IMR-90 (cell line): Measurements from ENCODE around the gene COX4I1. TPM values are rescaled to one million over a fixed set of nuclear protein-coding genes. Genes with fewer than 3 reads are reported as not detected.

Experiments used
- ATAC-seq: fragments of 200-7000 bp; cut with Tn5 transposase; 2 replicates; pipeline ENCODE4 v1.9.1; 2020; ENCODE audit warnings: low read depth, mild to moderate bottlenecking, moderate library complexity
- BruUV-seq: library from RNA; stranded (reverse); fragments of 400-500 nt; replicated peaks from 2 replicates; lab custom pipeline; 2021; lab: Mats Ljungman, UMichigan
- CTCF ChIA-PET: fragments of 300-600 bp; formaldehyde crosslinking; extraction: SDS; loops from one replicate; lab custom pipeline; 2021; ENCODE audit warnings: antibody characterized with exemption; lab: Yijun Ruan, JAX
- POLR2A ChIA-PET: fragments of 300-600 bp; sonication (Branson Sonifier 250); formaldehyde crosslinking; loops from one replicate; lab custom pipeline; 2022; ENCODE audit warnings: antibody characterized with exemption; ENCODE audit not compliant: unreplicated experiment; lab: Charles Lee
- DNase-seq: peaks from one replicate; pipeline ENCODE4 v3.0.0; 2013
- H2AFZ ChIP-seq: replicated peaks from 2 replicates; pipeline ENCODE3; 2013; ENCODE audit warnings: low read length, mild to moderate bottlenecking; ENCODE audit not compliant: poor library complexity
- H2AK5ac ChIP-seq: 2 replicates; pipeline ENCODE4 v1.6.1; 2013; ENCODE audit warnings: low read depth, low read length, inconsistent platforms
- H2AK9ac ChIP-seq: replicated peaks from 2 replicates; pipeline ENCODE3; 2013; ENCODE audit warnings: mild to moderate bottlenecking, low read depth, low read length, moderate library complexity; ENCODE audit not compliant: poor library complexity
- H2BK120ac ChIP-seq: 2 replicates; pipeline ENCODE4 v1.6.1; 2013; ENCODE audit warnings: low read depth, low read length, inconsistent platforms
- H2BK15ac ChIP-seq: 3 replicates; pipeline ENCODE4 v1.6.1; 2013; ENCODE audit warnings: low read depth, low read length, inconsistent platforms
- H2BK20ac ChIP-seq: 2 replicates; pipeline ENCODE4 v1.6.1; 2013; ENCODE audit warnings: low read depth, mild to moderate bottlenecking, inconsistent platforms, low read length, moderate library complexity
- H2BK5ac ChIP-seq: 2 replicates; pipeline ENCODE4 v1.6.1; 2013; ENCODE audit warnings: mild to moderate bottlenecking, low read depth, low read length, inconsistent platforms; ENCODE audit not compliant: poor library complexity, severe bottlenecking
- H3K14ac ChIP-seq: replicated peaks from 2 replicates; pipeline ENCODE4 v1.6.1; 2013; ENCODE audit warnings: low read depth, low read length, inconsistent platforms
- H3K18ac ChIP-seq: 2 replicates; pipeline ENCODE4 v1.6.1; 2013; ENCODE audit warnings: low read depth, low read length, control low read depth
- H3K23ac ChIP-seq: 2 replicates; pipeline ENCODE4 v1.6.1; 2013; ENCODE audit warnings: low read depth, low read length, inconsistent platforms
- H3K27ac ChIP-seq: 2 replicates; pipeline ENCODE4 v1.5.1; 2013; ENCODE audit warnings: mild to moderate bottlenecking, control low read depth, low read length; ENCODE audit not compliant: insufficient read depth
- H3K27me3 ChIP-seq: 2 replicates; pipeline ENCODE4 v1.6.1; 2013; ENCODE audit warnings: low read length; ENCODE audit not compliant: control insufficient read depth, insufficient read depth
- H3K36me3 ChIP-seq: 2 replicates; pipeline ENCODE4 v1.6.1; 2013; ENCODE audit warnings: low read length, mixed read lengths; ENCODE audit not compliant: control insufficient read depth, insufficient read depth
- H3K4ac ChIP-seq: 2 replicates; pipeline ENCODE4 v1.6.1; 2013; ENCODE audit warnings: low read depth, low read length, inconsistent platforms
- H3K4me1 ChIP-seq: 2 replicates; pipeline ENCODE4 v1.6.1; 2013; ENCODE audit warnings: low read length, mixed read lengths; ENCODE audit not compliant: control insufficient read depth, insufficient read depth
- H3K4me2 ChIP-seq: 2 replicates; pipeline ENCODE4 v1.6.1; 2013; ENCODE audit warnings: low read depth, mild to moderate bottlenecking, control low read depth, low read length, moderate library complexity
- H3K4me3 ChIP-seq: 2 replicates; pipeline ENCODE4 v1.5.1; 2013; ENCODE audit warnings: low read depth, mild to moderate bottlenecking, control low read depth, low read length, moderate library complexity; ENCODE audit not compliant: insufficient read depth
- H3K56ac ChIP-seq: 2 replicates; pipeline ENCODE4 v1.6.1; 2013; ENCODE audit warnings: low read length, inconsistent platforms; ENCODE audit not compliant: insufficient read depth; ENCODE audit errors: extremely low read depth
- H3K79me1 ChIP-seq, 2 experiments: 2 replicates each; pipeline ENCODE4 v1.6.1; 2013; ENCODE audit warnings: low read length in 2 of 2, inconsistent platforms in 1 of 2, low read depth in 1 of 2
- H3K9ac ChIP-seq: 2 replicates; pipeline ENCODE4 v1.6.1; 2013; ENCODE audit warnings: low read depth, low read length, control low read depth
- H3K9me1 ChIP-seq: 2 replicates; pipeline ENCODE4 v1.6.1; 2013; ENCODE audit warnings: low read length, inconsistent platforms; ENCODE audit not compliant: insufficient read depth
- H3K9me3 ChIP-seq: 2 replicates; pipeline ENCODE4 v1.6.1; 2013; ENCODE audit warnings: low read length; ENCODE audit not compliant: control insufficient read depth, insufficient read depth
- H4K20me1 ChIP-seq: 2 replicates; pipeline ENCODE4 v1.6.1; 2013; ENCODE audit warnings: low read length, inconsistent platforms; ENCODE audit not compliant: insufficient read depth
- H4K5ac ChIP-seq: 2 replicates; pipeline ENCODE4 v1.6.1; 2013; ENCODE audit warnings: mild to moderate bottlenecking, low read depth, low read length, control low read depth
- H4K8ac ChIP-seq, 2 experiments: 2 replicates each; pipeline ENCODE4 v1.6.1; 2013; ENCODE audit warnings: low read depth in 2 of 2, low read length in 2 of 2, control low read depth in 1 of 2, inconsistent platforms in 1 of 2
- H4K91ac ChIP-seq: 2 replicates; pipeline ENCODE4 v1.6.1; 2013; ENCODE audit warnings: low read depth, low read length, inconsistent platforms; ENCODE audit not compliant: insufficient read depth
- BHLHE40 ChIP-seq: fragments of 150-350 bp; IDR thresholded peaks from 2 replicates; pipeline ENCODE4 v1.6.1; 2016; ENCODE audit warnings: mild to moderate bottlenecking, low read depth, low read length
- CHD1 ChIP-seq: IDR thresholded peaks from 2 replicates; pipeline ENCODE4 v1.6.1; 2012; ENCODE audit warnings: low read depth, low read length, improper control_type of control experiment
- CTCF ChIP-seq: conservative IDR thresholded peaks from 2 replicates; pipeline ENCODE4 v1.5.1; 2012; ENCODE audit warnings: mild to moderate bottlenecking, low read depth, low read length, improper control_type of control experiment
- MAZ ChIP-seq: IDR thresholded peaks from 2 replicates; pipeline ENCODE4 v1.6.1; 2012; ENCODE audit warnings: low read depth, mild to moderate bottlenecking, low read length, improper control_type of control experiment, moderate library complexity, borderline replicate concordance
- MXI1 ChIP-seq: IDR thresholded peaks from 2 replicates; pipeline ENCODE4 v1.6.1; 2012; ENCODE audit warnings: low read depth, mild to moderate bottlenecking, low read length, moderate library complexity, borderline replicate concordance
- NFE2L2 ChIP-seq: fragments of 150-350 bp; IDR thresholded peaks from 2 replicates; pipeline ENCODE4 v1.6.1; 2016; ENCODE audit warnings: low read depth, mild to moderate bottlenecking, low read length
- RAD21 ChIP-seq: IDR thresholded peaks from 2 replicates; pipeline ENCODE4 v1.6.1; 2012; ENCODE audit warnings: low read length, improper control_type of control experiment
- RCOR1 ChIP-seq: IDR thresholded peaks from 2 replicates; pipeline ENCODE4 v1.6.1; 2012; ENCODE audit warnings: mild to moderate bottlenecking, low read length, improper control_type of control experiment; ENCODE audit not compliant: insufficient replicate concordance
- USF2 ChIP-seq: fragments of 150-350 bp; IDR thresholded peaks from 2 replicates; pipeline ENCODE4 v1.6.1; 2017; ENCODE audit warnings: mild to moderate bottlenecking, antibody characterized with exemption, low read length, low read depth
- WGBS, 2 experiments: methylation state at CpG; one replicate each; pipeline versions ENCODE4 v1.1.5 to v1.1.7; 2013; ENCODE audit warnings: missing lambda C conversion rate in 2 of 2; ENCODE audit not compliant: insufficient read length in 1 of 2; ENCODE audit errors: extremely low coverage in 2 of 2; 5-methylcytosine and 5-hydroxymethylcytosine counted together
- dilution Hi-C: fragments of 300-500 bp; cut with HindIII; formaldehyde crosslinking; loops from one replicate; pipeline ENCODE4 v1.14.3; 2018; ENCODE audit warnings: low sequenced_read_pairs; ENCODE audit not compliant: unreplicated experiment
- in situ Hi-C: fragments of 300-500 bp; cut with MboI; formaldehyde crosslinking; loops from 3 replicates; pipeline ENCODE4 v1.14.3; 2019; ENCODE audit warnings: low sequenced_read_pairs, inconsistent platforms, mixed read lengths
- intact Hi-C: fragments of 100-400 bp; cut with micrococcal nuclease; formaldehyde crosslinking; loops from 2 replicates; pipeline ENCODE4 v1.10.0; 2022
- polyA plus RNA-seq, 3 experiments: library from polyadenylated mRNA; depleted of rRNA; stranded (reverse); fragments of >200 nt; gene quantifications; 2 replicates each; pipeline ENCODE4 v1.2.3, GENCODE V29; 2012; ENCODE audit warnings: low replicate concordance in 1 of 3
- total RNA-seq: library from RNA; depleted of rRNA; stranded (reverse); fragments of >200 nt; gene quantifications from 2 replicates; pipeline ENCODE4 v1.2.3, GENCODE V29; 2012

The COX4I1 gene
- total and polyA plus RNA-seq, 2 of the 4 experiments (the other 2 are of a cell fraction): 397 to 700 TPM

- Histone ChIP-seq H2BK15ac (no peak overlapping the region), H2AFZ (no peak overlapping the region), H2BK20ac (no peak overlapping the region), H3K9me3 (no peaks in the 10 kb centered on the region), H3K4ac (no peak overlapping the region), H3K9ac (no peak overlapping the region), H4K91ac (no peak overlapping the region), H3K18ac (no peak overlapping the region), H3K23ac (no peak overlapping the region), H3K27me3 (no peaks in the 10 kb centered on the region), H3K56ac (no peak overlapping the region), H2BK120ac (no peak overlapping the region), H3K14ac (no peak overlapping the region), H3K4me1 (peaks cover 18% of the 10 kb centered on the region), H2AK9ac (peak overlapping the region; percentile 52), H2BK5ac (no peak overlapping the region), H4K20me1 (peaks cover 63% of the 10 kb centered on the region), H4K5ac (no peak overlapping the region), H3K27ac (no peak overlapping the region), H3K4me3 (no peak overlapping the region), H3K36me3 (peaks cover 44% of the 10 kb centered on the region), H3K79me1 (peaks cover 42 to 73% of the 10 kb centered on the region in 2 experiments), H3K9me1 (peaks cover 5% of the 10 kb centered on the region), H3K4me2 (no peak overlapping the region), H4K8ac (no peak overlapping the region), H2AK5ac (no peak overlapping the region)
- DNase-seq (peak; percentile 18), ATAC-seq (peak; percentile 5; the same call in 1 of the 2 replicates)
- BruUV-seq: no TSS peak
- intact Hi-C loops: no loop called here
- dilution Hi-C loops: no loop called here
- in situ Hi-C loops: no loop called here
- CTCF ChIA-PET: no interaction called here
- no peak for TF ChIP-seq RAD21
- no peak for TF ChIP-seq MAZ
- no peak for TF ChIP-seq BHLHE40
- no peak for TF ChIP-seq RCOR1
- TF ChIP-seq NFE2L2: no peak
- TF ChIP-seq CTCF: no peak
- no peak for TF ChIP-seq MXI1
- no peak for TF ChIP-seq USF2
- no peak for TF ChIP-seq CHD1
- POLR2A ChIA-PET: no interaction called here
- WGBS, 2 experiments: 74% methylated on average over 4 of the region's 6 CpGs; no CpG with 5 or more reads in 1 of the 2 experiments
Measured at GRCh38 chr16:85782451-85782850, 17.0 kb upstream of the COX4I1 start.
